ENCODE results near the gene SNX30.

The SNX30 gene

GRCh38 chr9:112858625-112859147 lies 108.1 kb downstream of the SNX30 start:
- no peak for DNase-seq (ENCODE audit: low read depth)

- DNase-seq (ENCODE audit: low read depth): no peak
These were observed 109.9 kb downstream of the SNX30 start for GRCh38 chr9:112860451-112860850.

- DNase-seq (ENCODE audit: low read depth): no peak
These were observed 110.6 kb downstream of the SNX30 start for GRCh38 chr9:112861155-112861554.

- DNase-seq (ENCODE audit: low read depth): no peak
These were observed 111.3 kb downstream of the SNX30 start for GRCh38 chr9:112861638-112862555.

- DNase-seq (ENCODE audit: low read depth): peak; percentile 46
These were observed 112.7 kb downstream of the SNX30 start for GRCh38 chr9:112863214-112863613.

- no peak for DNase-seq (ENCODE audit: low read depth)
These were observed 113.2 kb downstream of the SNX30 start for GRCh38 chr9:112863746-112864145.

GRCh38 chr9:112864403-112864802 lies 113.8 kb downstream of the SNX30 start:
- no peak for DNase-seq (ENCODE audit: low read depth)

- DNase-seq (ENCODE audit: low read depth): no peak
These were observed 114.4 kb downstream of the SNX30 start for GRCh38 chr9:112864982-112865381.

- peak; percentile 64 for DNase-seq (ENCODE audit: low read depth)
These were observed 116.2 kb downstream of the SNX30 start for GRCh38 chr9:112866662-112867274.

- peak; percentile 72 for DNase-seq (ENCODE audit: low read depth)
These were observed 116.9 kb downstream of the SNX30 start for GRCh38 chr9:112867275-112867991.

- DNase-seq (ENCODE audit: low read depth): no peak
These were observed 117.9 kb downstream of the SNX30 start for GRCh38 chr9:112868461-112868860.

GRCh38 chr9:112869041-112869529 lies 118.5 kb downstream of the SNX30 start:
- DNase-seq (ENCODE audit: low read depth): no peak

- no peak for DNase-seq (ENCODE audit: low read depth)
These were observed 119.4 kb downstream of the SNX30 start for GRCh38 chr9:112869917-112870316.

GRCh38 chr9:112870556-112870955 lies 120.0 kb downstream of the SNX30 start:
- no peak for DNase-seq (ENCODE audit: low read depth)

- no peak for DNase-seq (ENCODE audit: low read depth)
These were observed 121.5 kb downstream of the SNX30 start for GRCh38 chr9:112872019-112872418.

- DNase-seq (ENCODE audit: low read depth): no peak
These were observed 123.3 kb downstream of the SNX30 start for GRCh38 chr9:112873773-112874405.

- DNase-seq (ENCODE audit: low read depth): no peak
These were observed 128.2 kb downstream of the SNX30 start for GRCh38 chr9:112878752-112879151.

GRCh38 chr9:112880650-112881049 lies 130.1 kb downstream of the SNX30 start:
- no peak for DNase-seq (ENCODE audit: low read depth)

GRCh38 chr9:112881331-112881730 lies 130.8 kb downstream of the SNX30 start:
- peak; percentile 13 for DNase-seq (ENCODE audit: low read depth)

GRCh38 chr9:112884101-112884500 lies 133.5 kb downstream of the SNX30 start:
- DNase-seq (ENCODE audit: low read depth): no peak

GRCh38 chr9:112884721-112885120 lies 134.2 kb downstream of the SNX30 start:
- no peak for DNase-seq (ENCODE audit: low read depth)

GRCh38 chr9:112885324-112885723 lies 134.8 kb downstream of the SNX30 start:
- DNase-seq (ENCODE audit: low read depth): no peak
